VCaP (cell line): ENCODE results near the gene ATCAY.

Experiments
- H3K27ac ChIP-seq: fragments of 450-650 bp; 2 replicates; pipeline ENCODE4 v1.5.1; 2017
- CTCF ChIP-seq: fragments of 450-650 bp; conservative IDR thresholded peaks from 2 replicates; pipeline ENCODE4 v1.5.1; 2017; ENCODE audit warnings: mild to moderate bottlenecking, moderate library complexity

ATCAY gene

GRCh38 chr19:3837332-3837731 lies 43.2 kb upstream of the ATCAY start:
- no peak overlapping the region for H3K27ac ChIP-seq
- TF ChIP-seq CTCF: no peak

DNA sequence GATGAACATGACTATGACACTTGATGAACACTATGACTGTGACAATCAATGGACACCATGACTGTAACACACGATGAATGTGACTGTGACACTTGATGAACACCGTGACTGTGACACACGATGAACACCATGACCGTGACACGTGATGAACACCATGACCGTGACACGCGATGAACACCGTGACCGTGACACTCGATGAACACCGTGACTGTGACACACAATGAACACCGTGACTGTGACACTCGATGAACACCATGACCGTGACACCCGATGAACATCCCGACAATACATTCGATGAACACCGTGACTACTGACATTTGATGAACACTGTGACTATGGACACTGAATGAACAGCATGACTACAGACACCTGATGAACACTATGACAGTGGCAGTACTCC lies 42.6 kb upstream of the ATCAY start:
- TF ChIP-seq CTCF: no peak
- H3K27ac ChIP-seq: no peak overlapping the region

GRCh38 chr19:3838661-3839060 lies 41.8 kb upstream of the ATCAY start:
- TF ChIP-seq CTCF: no peak
- H3K27ac ChIP-seq: no peak overlapping the region

GRCh38 chr19:3839941-3840340 lies 40.5 kb upstream of the ATCAY start:
- H3K27ac ChIP-seq: no peak overlapping the region
- TF ChIP-seq CTCF: no peak

- no peak for TF ChIP-seq CTCF
- no peak overlapping the region for H3K27ac ChIP-seq
These were observed 39.7 kb upstream of the ATCAY start for GRCh38 chr19:3840804-3841203.

- TF ChIP-seq CTCF: no peak
- no peak overlapping the region for H3K27ac ChIP-seq
These were observed 37.5 kb upstream of the ATCAY start for GRCh38 chr19:3842948-3843347.

DNA sequence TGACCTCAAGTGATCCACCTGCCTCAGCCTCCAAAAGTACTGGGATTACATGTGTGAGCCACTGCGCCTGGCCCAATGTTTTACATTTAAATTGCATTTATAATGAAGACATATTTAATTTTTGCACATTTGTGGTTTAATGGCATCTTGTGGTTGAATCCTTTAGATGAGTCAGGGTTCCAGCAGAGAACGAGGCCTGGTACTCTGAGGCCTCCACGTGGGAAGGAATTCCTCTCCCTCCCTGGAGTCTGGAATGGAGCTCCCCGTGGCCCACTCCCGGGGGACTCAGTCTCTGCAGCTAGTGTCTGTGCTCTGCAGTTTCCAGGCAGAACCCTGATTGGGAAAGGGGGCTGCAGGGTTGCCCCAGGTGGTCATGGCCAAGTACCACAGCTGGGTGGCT lies 35.9 kb upstream of the ATCAY start:
- H3K27ac ChIP-seq: no peak overlapping the region
- TF ChIP-seq CTCF: no peak

DNA sequence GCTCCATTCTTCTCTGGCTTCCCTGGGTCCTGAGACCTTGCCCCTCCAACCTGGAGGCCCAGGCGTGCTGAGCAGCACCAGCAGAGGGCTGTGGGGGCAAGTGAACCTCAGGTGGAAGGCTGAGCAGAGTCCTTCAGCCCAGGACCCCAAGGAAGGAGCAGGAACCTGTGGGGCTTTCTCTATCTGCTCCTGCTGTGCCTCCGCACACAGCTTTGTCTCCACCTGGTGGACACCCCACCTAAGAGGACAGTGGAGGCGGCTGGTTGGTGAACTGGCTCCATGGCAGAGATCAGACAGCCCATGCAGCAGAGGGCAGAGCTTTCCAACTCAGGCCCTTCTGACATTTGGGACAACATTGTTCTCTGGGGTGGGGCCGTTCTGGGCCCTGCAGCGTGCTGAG lies 31.4 kb upstream of the ATCAY start:
- H3K27ac ChIP-seq: no peak overlapping the region
- TF ChIP-seq CTCF: peak; percentile 66
